ENCODE data around the gene TUBA4B. TPM values are rescaled to one million over a fixed set of nuclear protein-coding genes. Genes with fewer than 3 reads are reported as not detected.

TUBA4B gene
- total RNA-seq, 1 experiment from 2014 or later, result not detected

- Histone ChIP-seq H3K27me3 (ENCODE audit: insufficient read depth, low read length) (no peaks in the 10 kb centered on the region), H4K8ac (replicated peaks; ENCODE audit: insufficient read length, low read depth, low read length) (no peak overlapping the region), H2BK15ac (ENCODE audit: low read depth, low read length) (no peak overlapping the region), H3K9me3 (ENCODE audit: control insufficient read depth, low read depth, low read length) (no peaks in the 10 kb centered on the region), H3K18ac (ENCODE audit: insufficient read length, low read depth, low read length) (no peak overlapping the region), H3K14ac (ENCODE audit: insufficient read depth, low read length) (no peak overlapping the region), H3K23ac (ENCODE audit: insufficient read length, low read depth, low read length) (no peak overlapping the region), H2BK12ac (ENCODE audit: insufficient read length, low read depth, low read length) (no peak overlapping the region), H3K27ac (ENCODE audit: insufficient read length, low read depth, low read length) (no peak overlapping the region), H3K79me1 (ENCODE audit: insufficient read depth, low read depth, low read length, poor library complexity, severe bottlenecking) (no peaks in the 10 kb centered on the region), H4K91ac (ENCODE audit: insufficient read length, low read depth, low read length) (no peak overlapping the region), H3K23me2 (ENCODE audit: insufficient read length, low read depth, low read length, poor library complexity, severe bottlenecking) (no peaks in the 10 kb centered on the region), H4K20me1 (ENCODE audit: control insufficient read depth, insufficient read depth, insufficient read length) (no peaks in the 10 kb centered on the region), H2BK5ac (ENCODE audit: insufficient read length, low read length) (no peak overlapping the region), H2AFZ (ENCODE audit: low read length) (no peak overlapping the region), H3K56ac (ENCODE audit: insufficient read length, low read depth, low read length) (no peak overlapping the region), H2AK5ac (ENCODE audit: insufficient read length, low read length) (no peak overlapping the region), H3K4me2 (ENCODE audit: insufficient read depth, insufficient read length, low read length) (no peak overlapping the region), H2BK120ac (ENCODE audit: low read depth, low read length, poor library complexity, severe bottlenecking) (no peak overlapping the region), H3K9ac (ENCODE audit: extremely low read depth, insufficient read length, low read length) (no peak overlapping the region), H3T11ph (ENCODE audit: low read length) (no peak overlapping the region), H3K79me2 (ENCODE audit: insufficient read depth, low read length) (no peaks in the 10 kb centered on the region), H3K4me1 (ENCODE audit: insufficient read depth, low read length) (no peaks in the 10 kb centered on the region), H3K4ac (ENCODE audit: low read depth, low read length) (no peak overlapping the region), H2BK20ac (ENCODE audit: low read depth, low read length, poor library complexity, severe bottlenecking) (no peak overlapping the region), H4K5ac (ENCODE audit: insufficient read length, low read depth, low read length) (no peak overlapping the region)
- no peak overlapping the region for H3K27ac Mint-ChIP-seq
- H3K27me3 Mint-ChIP-seq (ENCODE audit: low read depth), result peaks cover 44% of the 10 kb centered on the region
- H3K4me1 Mint-ChIP-seq, result peaks cover 2 to 5% of the 10 kb centered on the region in 2 experiments; a peak in 2 of 4 replicates
- no peak overlapping the region for H3K4me3 Mint-ChIP-seq
- WGBS (ENCODE audit: extremely low coverage, insufficient read length, low lambda C conversion rate), result no CpG with 5 or more reads among the region's 2 CpGs
- H3K9me3 Mint-ChIP-seq, result no peaks in the 10 kb centered on the region
- DNase-seq, result no peak
- H3K36me3 Mint-ChIP-seq (ENCODE audit: insufficient read depth in 1 of 3, low read depth in 3 of 3), result no peaks in the 10 kb centered on the region
- TF ChIP-seq CTCF (conservative IDR thresholded peaks at IDR 0.05), result no peak
Measured at GRCh38 chr2:219268294-219268693, 15.3 kb downstream of the TUBA4B start.
